Astrocyte of the cerebellum (primary cell): ENCODE data around the gene GLDC.

Source experiments
- DNase-seq: peaks from one replicate; pipeline ENCODE4 v3.0.0-alpha.2; 2011; ENCODE audit warnings: low read depth
- H3K4me3 ChIP-seq: 2 replicates; pipeline ENCODE4 v1.5.1; 2011; ENCODE audit warnings: mild to moderate bottlenecking, low read depth, low read length, moderate library complexity
- in situ Hi-C: cut with HindIII; loops from 2 replicates; pipeline ENCODE4 v1.10.0; 2017; ENCODE audit warnings: low sequenced_read_pairs
- TF ChIP-seq, protein P1 (sequence below): IDR thresholded peaks from 2 replicates; pipeline ENCODE4 v1.5.1; 2012; ENCODE audit warnings: low read length, low read depth, moderate library complexity, mild to moderate bottlenecking; ENCODE audit errors: missing control alignments

Gene GLDC

DNA sequence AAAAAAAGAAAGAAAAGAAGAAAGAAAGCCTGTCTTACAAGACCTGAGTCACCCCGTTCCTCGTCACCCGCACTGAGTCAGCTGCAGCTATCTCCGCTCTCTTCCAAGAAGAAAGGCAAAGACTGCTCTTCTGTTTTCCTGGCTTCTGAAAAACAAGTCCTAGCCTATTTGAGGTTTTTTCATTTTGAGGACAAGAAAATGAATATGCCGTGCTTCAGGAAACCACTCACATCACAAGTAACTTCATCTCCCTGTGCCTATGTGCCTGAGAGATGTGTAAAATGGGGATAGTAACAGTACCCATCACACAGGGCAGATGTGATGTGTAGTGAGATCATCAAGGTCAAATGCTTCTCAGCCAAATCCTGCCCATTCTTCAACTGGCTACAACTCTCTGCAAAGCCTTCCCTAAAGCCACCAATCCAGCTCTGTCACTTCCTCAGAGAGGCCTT lies 78.4 kb downstream of the GLDC start:
- H3K4me3 ChIP-seq, result no peak overlapping the region
- in situ Hi-C loops, result no loop called here
- TF ChIP-seq, protein P1, sequence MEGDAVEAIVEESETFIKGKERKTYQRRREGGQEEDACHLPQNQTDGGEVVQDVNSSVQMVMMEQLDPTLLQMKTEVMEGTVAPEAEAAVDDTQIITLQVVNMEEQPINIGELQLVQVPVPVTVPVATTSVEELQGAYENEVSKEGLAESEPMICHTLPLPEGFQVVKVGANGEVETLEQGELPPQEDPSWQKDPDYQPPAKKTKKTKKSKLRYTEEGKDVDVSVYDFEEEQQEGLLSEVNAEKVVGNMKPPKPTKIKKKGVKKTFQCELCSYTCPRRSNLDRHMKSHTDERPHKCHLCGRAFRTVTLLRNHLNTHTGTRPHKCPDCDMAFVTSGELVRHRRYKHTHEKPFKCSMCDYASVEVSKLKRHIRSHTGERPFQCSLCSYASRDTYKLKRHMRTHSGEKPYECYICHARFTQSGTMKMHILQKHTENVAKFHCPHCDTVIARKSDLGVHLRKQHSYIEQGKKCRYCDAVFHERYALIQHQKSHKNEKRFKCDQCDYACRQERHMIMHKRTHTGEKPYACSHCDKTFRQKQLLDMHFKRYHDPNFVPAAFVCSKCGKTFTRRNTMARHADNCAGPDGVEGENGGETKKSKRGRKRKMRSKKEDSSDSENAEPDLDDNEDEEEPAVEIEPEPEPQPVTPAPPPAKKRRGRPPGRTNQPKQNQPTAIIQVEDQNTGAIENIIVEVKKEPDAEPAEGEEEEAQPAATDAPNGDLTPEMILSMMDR, result no peak

DNA sequence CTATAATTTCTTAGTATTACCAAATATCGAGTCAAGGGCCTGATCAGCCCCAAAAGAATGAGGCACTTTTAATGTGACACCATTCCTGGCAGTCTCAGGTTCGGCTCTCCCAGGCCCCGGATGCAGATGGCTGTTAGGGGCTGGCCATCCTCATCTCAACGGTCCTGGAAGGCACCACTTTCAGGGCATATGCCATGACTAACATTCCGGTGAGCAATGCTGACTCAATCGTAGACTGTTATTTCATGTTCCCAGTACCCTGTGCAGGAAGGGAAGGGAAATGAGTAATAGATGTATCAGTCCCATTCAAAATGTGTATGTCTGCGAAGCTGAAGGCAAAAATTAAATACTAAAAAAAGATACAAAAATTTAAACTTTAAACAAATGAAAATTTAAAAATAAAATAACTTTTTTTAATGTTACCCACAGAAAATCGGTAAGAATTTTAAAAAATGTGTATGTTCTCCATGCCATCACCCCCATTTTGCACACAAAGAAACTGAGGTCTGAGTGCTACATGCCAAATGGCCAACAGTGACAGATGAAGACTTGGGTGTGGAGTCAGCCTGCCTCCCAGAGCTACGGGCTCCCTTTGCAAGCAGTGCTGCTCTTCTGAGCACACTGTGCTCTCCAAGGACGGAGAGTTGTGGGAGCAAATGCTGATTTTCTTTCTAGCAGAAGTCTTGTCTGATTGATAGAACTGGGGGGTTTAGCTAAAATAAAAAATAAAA lies 79.0 kb downstream of the GLDC start:
- no peak overlapping the region for H3K4me3 ChIP-seq
- DNase-seq, result peak; percentile 81
- in situ Hi-C loops, result no loop called here
- TF ChIP-seq, protein P1, result no peak

More for the DNA sequence above, 78.4 kb downstream of the GLDC start:
- DNase-seq, result peak; percentile 71

DNA sequence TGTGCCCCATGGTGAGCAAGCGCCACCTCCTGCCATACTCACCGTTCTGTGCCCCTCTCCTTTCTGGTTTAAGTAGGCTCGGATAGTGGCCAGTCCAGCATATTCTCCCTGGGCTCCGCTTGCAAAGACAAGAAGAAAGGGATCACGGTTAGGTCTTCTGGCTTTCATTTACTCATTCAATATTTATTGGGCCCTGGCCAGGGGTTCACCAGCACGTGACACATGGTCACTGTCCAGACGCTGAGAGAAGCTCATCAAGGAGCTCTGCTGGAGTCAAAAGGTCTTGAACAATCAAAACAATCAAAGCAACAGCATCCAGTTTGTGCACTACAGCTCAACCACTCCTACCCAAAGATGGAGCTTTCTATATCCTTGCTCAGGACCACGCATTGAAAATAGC lies 80.2 kb downstream of the GLDC start:
- TF ChIP-seq, protein P1, result no peak
- H3K4me3 ChIP-seq, result no peak overlapping the region
- no peak for DNase-seq
- in situ Hi-C loops, result no loop called here

DNA sequence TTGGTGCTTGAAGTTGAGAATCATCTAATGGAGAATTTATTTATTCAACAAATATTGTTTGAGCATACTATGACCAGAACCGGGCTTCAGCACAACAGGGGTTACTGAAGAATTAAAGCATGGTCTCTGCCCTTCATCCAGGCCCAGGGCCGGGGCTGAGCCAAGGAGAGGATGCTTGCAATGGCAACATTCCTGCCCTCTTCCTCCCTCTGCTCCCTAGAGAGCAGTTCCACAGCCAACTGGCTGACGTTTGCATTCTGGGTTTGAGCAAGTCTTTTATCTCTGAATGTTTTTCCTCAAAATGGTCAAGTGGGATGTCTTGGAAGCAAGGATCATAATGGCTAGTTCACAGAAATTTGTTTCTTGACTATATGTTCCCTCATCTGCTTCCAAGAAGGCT lies 80.7 kb downstream of the GLDC start:
- H3K4me3 ChIP-seq, result no peak overlapping the region
- in situ Hi-C loops, result no loop called here
- TF ChIP-seq, protein P1, result no peak
- DNase-seq, result no peak

DNA sequence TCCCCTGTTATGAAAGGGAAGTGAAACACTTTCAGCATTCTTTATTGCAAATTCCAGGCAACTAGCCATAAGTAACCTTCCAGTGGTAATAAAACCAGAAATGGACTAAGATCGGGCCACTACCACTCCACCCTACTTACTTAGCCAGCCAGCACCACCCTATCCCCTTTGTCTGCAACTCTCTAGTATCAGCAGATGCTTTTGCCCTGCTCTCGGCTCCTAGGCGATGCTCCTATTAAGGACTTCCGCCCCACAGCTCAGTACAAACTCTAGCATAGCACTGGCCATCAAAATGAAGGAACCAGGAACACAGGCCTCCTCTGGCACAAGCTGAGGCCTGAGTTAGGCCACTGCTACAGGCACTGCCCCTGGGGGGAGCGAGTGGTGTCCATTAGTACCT lies 81.2 kb downstream of the GLDC start:
- peak; percentile 36 for DNase-seq
- H3K4me3 ChIP-seq, result no peak overlapping the region
- TF ChIP-seq, protein P1, result no peak
- in situ Hi-C loops, result no loop called here

DNA sequence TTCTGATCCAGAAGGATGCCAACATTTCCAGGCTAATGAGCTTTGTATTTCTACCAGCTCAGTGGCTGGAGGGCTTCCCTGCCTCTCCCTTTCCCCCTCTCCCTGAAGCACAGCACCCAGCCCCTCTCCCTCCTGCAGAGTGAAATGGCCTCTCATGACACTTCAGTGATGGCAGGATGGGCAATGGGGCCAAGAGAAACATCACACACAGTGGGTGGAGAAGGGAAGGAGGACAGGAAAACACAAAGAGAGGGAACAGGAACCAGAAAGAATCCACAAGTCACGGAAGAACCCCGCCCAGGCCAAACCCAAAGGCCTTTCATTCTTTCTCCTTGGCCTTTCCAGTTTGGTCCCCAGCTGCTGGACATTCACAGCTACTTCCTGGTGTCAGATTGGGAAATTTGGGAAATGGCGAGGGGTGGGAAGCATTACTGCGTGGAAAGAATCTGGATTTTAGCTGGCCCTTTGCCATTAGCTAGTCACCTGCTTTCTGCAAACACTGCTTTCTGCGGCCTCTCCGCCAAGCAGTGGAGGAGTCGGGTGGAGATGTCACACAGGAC lies 82.6 kb downstream of the GLDC start:
- TF ChIP-seq, protein P1, result no peak
- DNase-seq, result no peak
- H3K4me3 ChIP-seq, result no peak overlapping the region
- in situ Hi-C loops, result no loop called here
